Heart left ventricle (tissue), 13 donors: ENCODE results near the gene PTGDR2.

ENCODE experiments used
- POLR2A ChIP-seq, 2 donors: fragments of 450-650 bp; IDR thresholded peaks; one replicate each; pipeline ENCODE4 v1.6.1; 2017; ENCODE audit warnings: antibody characterized with exemption in 2 of 2, mild to moderate bottlenecking in 2 of 2, moderate library complexity in 2 of 2
- TF ChIP-seq, protein P1 (sequence below), 12 donors: fragments of 200-600 bp; sonication (generic) in 4 of 12; IDR thresholded peaks; one replicate each; pipeline versions ENCODE4 v1.5.0 to v1.8.0; 2018 to 2022; ENCODE audit warnings: antibody characterized with exemption in 12 of 12, mild to moderate bottlenecking in 5 of 12
- donor health status: ischemic (EF 13 %, LVEDD 7.1; RV severe dilation, severe dysfunction).
- donor health status: DM: no; HTN: yes; CAD: no.
- donor health status: DM: no; HTN: no; CAD: no.
- donor health status: ischemic (EF 25% LVEDD 6.9; RV normal size, moderate dysfunction).
- donor health status: ischemic (EF 25% LVEDD 5.7; RV mildly dilated, moderate dysfunction).
- donor health status: ischemic (EF 35%, LVEDD 5.7; RV mildly dilated, moderate dysfunction).
- donor health status: nonischemic (EF 11% LVEDD 7.7; RV severe dilation, severe dysfunction).
- donor health status: DM: yes; HTN: yes; CAD: no.
- donor health status: PGD.
- donor health status: ischemic (EF 29% LVEDD 5.4; RV normal size, mild dysfunction).
- donor health status: nonischemic (EF 23%, LVEDD 6.1; RV moderate dilation, normal function).

DNA sequence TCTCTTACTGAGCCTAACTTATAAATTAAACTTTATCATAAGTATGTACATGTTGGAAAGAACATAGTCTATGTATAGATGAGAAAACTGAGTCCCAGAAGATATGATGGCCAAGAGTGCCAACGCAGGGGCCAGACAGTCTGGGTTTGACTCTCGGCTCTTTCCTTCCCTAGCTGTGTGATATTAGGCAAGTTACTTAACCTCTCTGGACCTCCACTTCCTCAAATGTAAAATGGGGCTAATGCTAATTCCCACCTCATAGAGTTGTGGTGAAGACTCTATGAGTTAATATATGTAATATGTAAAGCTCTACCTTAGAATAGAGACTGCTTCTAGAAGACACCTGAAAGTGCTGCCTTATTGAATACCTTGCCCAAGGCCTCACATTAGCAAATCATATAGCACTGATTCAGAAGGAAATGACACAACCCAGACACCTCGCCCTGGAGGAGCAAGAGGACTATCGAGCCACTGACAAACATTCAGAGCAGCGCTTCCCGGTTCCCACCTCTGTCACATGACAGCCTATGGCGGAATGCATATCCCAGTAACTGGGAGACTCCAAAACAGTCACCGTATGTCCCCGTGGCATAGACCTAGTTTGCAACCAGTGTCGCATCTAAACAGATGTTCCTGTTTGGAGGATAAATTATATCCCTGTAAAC is 25.1 kb downstream of the PTGDR2 start:
- TF ChIP-seq POLR2A (IDR thresholded peaks at IDR 0.05), result no peak
- TF ChIP-seq, protein P1, sequence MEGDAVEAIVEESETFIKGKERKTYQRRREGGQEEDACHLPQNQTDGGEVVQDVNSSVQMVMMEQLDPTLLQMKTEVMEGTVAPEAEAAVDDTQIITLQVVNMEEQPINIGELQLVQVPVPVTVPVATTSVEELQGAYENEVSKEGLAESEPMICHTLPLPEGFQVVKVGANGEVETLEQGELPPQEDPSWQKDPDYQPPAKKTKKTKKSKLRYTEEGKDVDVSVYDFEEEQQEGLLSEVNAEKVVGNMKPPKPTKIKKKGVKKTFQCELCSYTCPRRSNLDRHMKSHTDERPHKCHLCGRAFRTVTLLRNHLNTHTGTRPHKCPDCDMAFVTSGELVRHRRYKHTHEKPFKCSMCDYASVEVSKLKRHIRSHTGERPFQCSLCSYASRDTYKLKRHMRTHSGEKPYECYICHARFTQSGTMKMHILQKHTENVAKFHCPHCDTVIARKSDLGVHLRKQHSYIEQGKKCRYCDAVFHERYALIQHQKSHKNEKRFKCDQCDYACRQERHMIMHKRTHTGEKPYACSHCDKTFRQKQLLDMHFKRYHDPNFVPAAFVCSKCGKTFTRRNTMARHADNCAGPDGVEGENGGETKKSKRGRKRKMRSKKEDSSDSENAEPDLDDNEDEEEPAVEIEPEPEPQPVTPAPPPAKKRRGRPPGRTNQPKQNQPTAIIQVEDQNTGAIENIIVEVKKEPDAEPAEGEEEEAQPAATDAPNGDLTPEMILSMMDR (IDR thresholded peaks at IDR 0.05), result no peak
